ENCODE data around the gene NABP1.

NABP1 gene

DNA sequence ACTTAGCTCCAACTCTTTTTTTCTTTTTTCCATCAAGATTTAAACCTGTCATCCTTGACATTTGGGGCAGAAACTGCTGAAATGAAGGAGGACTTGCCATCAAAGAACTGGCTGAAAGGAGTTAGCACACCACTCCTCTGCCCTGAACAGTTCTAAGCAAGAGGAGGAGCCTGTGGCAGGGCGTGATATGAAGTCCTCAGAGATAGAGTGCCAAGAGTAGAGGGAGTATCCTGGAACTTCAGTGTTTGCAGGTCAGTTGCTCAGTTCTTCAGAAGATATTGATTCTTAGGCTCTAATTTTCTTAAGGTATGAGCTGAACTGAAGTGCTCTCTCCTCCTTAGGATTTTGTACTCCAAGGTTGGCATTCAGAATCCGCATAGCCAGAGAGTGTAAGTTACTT is 15.2 kb downstream of the NABP1 start:
- DNase-seq (ENCODE audit: low read depth): no peak
- TF ChIP-seq, protein P1, sequence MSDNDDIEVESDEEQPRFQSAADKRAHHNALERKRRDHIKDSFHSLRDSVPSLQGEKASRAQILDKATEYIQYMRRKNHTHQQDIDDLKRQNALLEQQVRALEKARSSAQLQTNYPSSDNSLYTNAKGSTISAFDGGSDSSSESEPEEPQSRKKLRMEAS (IDR thresholded peaks at IDR 0.05; ENCODE audit: low read depth, low read length): no peak
- TF ChIP-seq POLR2A (IDR thresholded peaks at IDR 0.05; ENCODE audit: extremely low read depth, insufficient read length): no peak
- H3K4me3 ChIP-seq (ENCODE audit: low read depth, low read length): no peak overlapping the region

DNA sequence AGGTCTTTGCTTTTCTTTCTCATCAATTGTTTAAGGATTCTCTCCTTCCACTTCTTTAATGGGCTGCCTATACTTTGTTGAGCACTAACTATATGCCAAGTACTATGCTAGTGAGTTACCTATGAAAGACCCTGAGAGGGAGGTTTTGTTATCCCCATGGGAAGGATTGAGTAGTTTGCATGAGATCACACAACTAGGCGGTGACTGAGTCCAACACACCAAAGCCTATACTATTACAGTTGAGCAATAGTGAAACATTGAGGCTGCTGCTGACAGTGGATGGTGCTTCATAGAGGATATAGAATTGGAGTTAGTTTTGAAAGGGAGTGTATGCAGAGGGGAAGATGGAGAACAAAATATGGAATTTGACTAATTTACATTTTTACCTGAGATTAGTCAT is 15.8 kb downstream of the NABP1 start:
- TF ChIP-seq, protein P1 (IDR thresholded peaks at IDR 0.05; ENCODE audit: low read depth, low read length): no peak
- TF ChIP-seq, protein P2, sequence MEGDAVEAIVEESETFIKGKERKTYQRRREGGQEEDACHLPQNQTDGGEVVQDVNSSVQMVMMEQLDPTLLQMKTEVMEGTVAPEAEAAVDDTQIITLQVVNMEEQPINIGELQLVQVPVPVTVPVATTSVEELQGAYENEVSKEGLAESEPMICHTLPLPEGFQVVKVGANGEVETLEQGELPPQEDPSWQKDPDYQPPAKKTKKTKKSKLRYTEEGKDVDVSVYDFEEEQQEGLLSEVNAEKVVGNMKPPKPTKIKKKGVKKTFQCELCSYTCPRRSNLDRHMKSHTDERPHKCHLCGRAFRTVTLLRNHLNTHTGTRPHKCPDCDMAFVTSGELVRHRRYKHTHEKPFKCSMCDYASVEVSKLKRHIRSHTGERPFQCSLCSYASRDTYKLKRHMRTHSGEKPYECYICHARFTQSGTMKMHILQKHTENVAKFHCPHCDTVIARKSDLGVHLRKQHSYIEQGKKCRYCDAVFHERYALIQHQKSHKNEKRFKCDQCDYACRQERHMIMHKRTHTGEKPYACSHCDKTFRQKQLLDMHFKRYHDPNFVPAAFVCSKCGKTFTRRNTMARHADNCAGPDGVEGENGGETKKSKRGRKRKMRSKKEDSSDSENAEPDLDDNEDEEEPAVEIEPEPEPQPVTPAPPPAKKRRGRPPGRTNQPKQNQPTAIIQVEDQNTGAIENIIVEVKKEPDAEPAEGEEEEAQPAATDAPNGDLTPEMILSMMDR (IDR thresholded peaks at IDR 0.05; ENCODE audit: low read depth, low read length): no peak
- TF ChIP-seq MYC (IDR thresholded peaks at IDR 0.05; ENCODE audit: low read depth, low read length): no peak
- no peak overlapping the region for H3K4me3 ChIP-seq (ENCODE audit: low read depth, low read length)
- DNase-seq (ENCODE audit: low read depth): no peak

DNA sequence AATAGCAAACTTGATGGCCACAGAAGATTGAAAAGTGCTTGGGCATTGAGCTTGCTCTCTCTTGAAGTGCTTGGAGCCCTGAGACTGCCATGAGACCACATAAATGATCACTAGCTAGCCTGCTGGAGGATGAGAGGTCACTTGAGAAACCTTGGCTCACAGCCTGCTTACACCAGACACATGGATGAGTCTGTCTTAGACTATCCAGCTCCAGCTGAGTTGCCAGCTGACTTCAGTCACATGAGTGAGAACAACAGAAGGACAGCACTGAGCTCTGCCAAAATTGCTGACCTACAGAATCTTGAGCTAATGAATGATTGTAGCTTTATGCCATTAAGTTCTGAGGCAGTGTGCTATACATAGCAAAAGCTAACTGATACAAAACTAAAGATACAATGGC is 18.1 kb downstream of the NABP1 start:
- no peak for TF ChIP-seq MYC (IDR thresholded peaks at IDR 0.05; ENCODE audit: low read depth, low read length)
- no peak for TF ChIP-seq POLR2A (IDR thresholded peaks at IDR 0.05; ENCODE audit: extremely low read depth, insufficient read length)
- TF ChIP-seq, protein P2 (IDR thresholded peaks at IDR 0.05; ENCODE audit: low read depth, low read length): no peak
- TF ChIP-seq, protein P1 (IDR thresholded peaks at IDR 0.05; ENCODE audit: low read depth, low read length): no peak
- no peak for DNase-seq (ENCODE audit: low read depth)
- H3K4me3 ChIP-seq (ENCODE audit: low read depth, low read length): no peak overlapping the region

DNA sequence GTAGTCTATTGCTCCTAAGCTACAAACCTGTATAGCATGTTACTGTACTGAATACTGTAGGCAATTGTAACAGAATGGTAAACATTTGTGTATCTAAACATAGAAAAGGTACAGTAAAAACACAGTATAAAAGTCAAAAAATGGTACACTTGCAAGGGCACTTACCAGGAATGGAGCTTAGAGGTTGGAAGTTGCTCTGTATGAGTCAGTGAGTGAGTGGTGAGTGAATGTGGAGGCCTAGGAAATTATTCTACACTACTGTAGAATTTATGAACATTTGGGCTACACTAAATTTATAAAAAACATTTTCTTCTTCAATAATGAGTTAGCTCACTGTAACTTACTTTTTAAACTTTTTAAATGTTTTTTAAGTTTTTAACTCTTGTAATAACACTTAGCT is 19.0 kb downstream of the NABP1 start:
- no peak for DNase-seq (ENCODE audit: low read depth)
- H3K4me3 ChIP-seq (ENCODE audit: low read depth, low read length): no peak overlapping the region
- TF ChIP-seq POLR2A (IDR thresholded peaks at IDR 0.05; ENCODE audit: extremely low read depth, insufficient read length): no peak
- TF ChIP-seq, protein P1 (IDR thresholded peaks at IDR 0.05; ENCODE audit: low read depth, low read length): no peak
- TF ChIP-seq MYC (IDR thresholded peaks at IDR 0.05; ENCODE audit: low read depth, low read length): no peak
- TF ChIP-seq, protein P2 (IDR thresholded peaks at IDR 0.05; ENCODE audit: low read depth, low read length): no peak

DNA sequence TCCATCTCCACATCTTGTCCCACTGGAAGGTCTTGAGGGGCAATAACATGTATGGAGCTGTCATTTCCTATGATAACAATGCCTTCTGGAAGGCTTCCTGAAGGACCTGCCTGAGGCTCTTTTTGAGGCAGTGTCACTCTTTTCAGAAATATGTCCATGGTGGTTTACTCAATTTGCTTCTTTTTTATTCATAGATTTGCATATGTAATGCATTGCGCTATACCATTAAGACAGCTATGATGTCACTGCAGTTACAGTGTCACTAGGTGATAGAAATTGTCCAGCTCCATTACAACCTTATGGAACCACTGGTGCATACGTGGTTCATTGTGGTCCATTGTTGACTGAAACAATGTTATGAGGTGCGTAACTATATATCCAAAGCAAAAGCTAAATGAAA is 19.9 kb downstream of the NABP1 start:
- no peak overlapping the region for H3K4me3 ChIP-seq (ENCODE audit: low read depth, low read length)
- TF ChIP-seq, protein P1 (IDR thresholded peaks at IDR 0.05; ENCODE audit: low read depth, low read length): no peak
- no peak for DNase-seq (ENCODE audit: low read depth)

DNA sequence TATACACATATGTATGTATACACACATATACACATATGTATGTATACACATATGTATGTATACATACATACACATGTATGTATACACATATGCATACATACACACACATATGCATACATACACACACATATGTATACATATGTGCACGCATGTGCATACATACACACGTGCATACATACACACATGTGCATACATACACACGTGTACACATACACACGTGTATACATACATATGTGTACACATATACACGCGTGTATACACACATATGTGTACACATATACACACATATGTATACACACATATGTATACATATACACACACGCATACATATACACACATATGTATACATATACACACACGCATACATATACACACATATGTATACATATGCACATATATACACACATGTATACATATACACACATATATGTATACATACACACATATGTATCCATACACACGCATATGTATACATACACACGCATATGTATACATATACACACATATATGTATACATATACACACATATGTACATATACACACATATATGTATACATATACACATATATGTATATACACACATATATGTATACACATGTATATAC is 21.5 kb downstream of the NABP1 start:
- no peak overlapping the region for H3K4me3 ChIP-seq (ENCODE audit: low read depth, low read length)
- TF ChIP-seq, protein P2 (IDR thresholded peaks at IDR 0.05; ENCODE audit: low read depth, low read length): no peak
- TF ChIP-seq POLR2A (IDR thresholded peaks at IDR 0.05; ENCODE audit: extremely low read depth, insufficient read length) (no peak), MYC (IDR thresholded peaks at IDR 0.05; ENCODE audit: low read depth, low read length) (no peak)
- TF ChIP-seq, protein P1 (IDR thresholded peaks at IDR 0.05; ENCODE audit: low read depth, low read length): no peak
- DNase-seq (ENCODE audit: low read depth): no peak

DNA sequence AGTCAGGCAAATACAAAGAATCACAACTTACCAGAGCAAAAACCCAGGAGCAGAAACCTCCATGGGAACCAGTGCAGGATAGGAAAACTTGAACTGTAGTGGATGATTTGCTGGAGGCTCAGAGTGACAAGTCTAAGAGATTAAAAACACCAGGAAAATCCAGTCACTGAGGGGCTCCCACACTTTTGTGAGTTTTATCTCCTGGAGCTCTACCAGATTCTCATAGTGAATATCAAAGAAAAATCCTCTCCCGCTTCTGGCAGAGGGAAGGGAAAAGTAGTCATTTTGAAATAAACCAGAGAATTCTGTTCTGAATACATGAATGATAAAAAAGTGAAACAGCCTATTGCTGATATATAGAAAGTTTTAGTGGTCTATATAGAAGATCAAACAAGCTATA is 23.1 kb downstream of the NABP1 start:
- H3K4me3 ChIP-seq (ENCODE audit: low read depth, low read length): no peak overlapping the region
- TF ChIP-seq MYC (IDR thresholded peaks at IDR 0.05; ENCODE audit: low read depth, low read length): no peak
- no peak for TF ChIP-seq POLR2A (IDR thresholded peaks at IDR 0.05; ENCODE audit: extremely low read depth, insufficient read length)
- TF ChIP-seq, protein P1 (IDR thresholded peaks at IDR 0.05; ENCODE audit: low read depth, low read length): no peak
- TF ChIP-seq, protein P2 (IDR thresholded peaks at IDR 0.05; ENCODE audit: low read depth, low read length): no peak
- no peak for DNase-seq (ENCODE audit: low read depth)

Measured in NB4 (cell line).